ENCODE measurements around the gene OR52N4.
A peak's percentile ranks its signal among the peaks of the same experiment; 100 is the strongest.

OR52N4 gene

GRCh38 chr11:5727691-5728090 is 26.4 kb upstream of the OR52N4 start:
- no peak for DNase-seq (ENCODE audit: low spot score)
- no peak overlapping the region for H2BK5ac ChIP-seq (ENCODE audit: low read length)
- H3K4me3 ChIP-seq (ENCODE audit: low read length in 2 of 2): no peak overlapping the region
- no peak overlapping the region for H2BK12ac ChIP-seq (ENCODE audit: low read length)
- no peak overlapping the region for H3K27ac ChIP-seq (replicated peaks; ENCODE audit: low read length)
- no peak overlapping the region for H3K23ac ChIP-seq (ENCODE audit: low read depth, low read length, poor library complexity)
- H4K8ac ChIP-seq (ENCODE audit: low read depth, low read length): no peak overlapping the region
- no peak overlapping the region for H3K18ac ChIP-seq (ENCODE audit: low read length)
- no CpG with 5 or more reads among the region's 1 CpG for WGBS, 2 donors (ENCODE audit: extremely low coverage in 2 of 2, insufficient read length in 2 of 2, insufficient replicate concordance in 1 of 2)
- no peaks in the 10 kb centered on the region for H3K36me3 ChIP-seq (replicated peaks in 1 of 2; ENCODE audit: control insufficient read depth in 2 of 2, insufficient read depth in 2 of 2, low read length in 2 of 2)
- H2BK120ac ChIP-seq (ENCODE audit: low read depth, low read length): no peak overlapping the region
- H2BK15ac ChIP-seq (ENCODE audit: low read length): no peak overlapping the region
- H2AFZ ChIP-seq (ENCODE audit: low read length): no peak overlapping the region
- H3K9ac ChIP-seq (ENCODE audit: low read depth, low read length, poor library complexity): no peak overlapping the region
- no peak overlapping the region for H2AK5ac ChIP-seq (ENCODE audit: low read depth, low read length)
- H3K4ac ChIP-seq (ENCODE audit: low read length): no peak overlapping the region
- H3K14ac ChIP-seq (ENCODE audit: low read length): no peak overlapping the region
- no peak overlapping the region for H4K91ac ChIP-seq (ENCODE audit: low read depth, low read length, poor library complexity)
- H3K79me1 ChIP-seq (ENCODE audit: low read depth, low read length): no peaks in the 10 kb centered on the region
- no peak overlapping the region for H3K4me2 ChIP-seq (ENCODE audit: insufficient read depth, low read length, poor library complexity, severe bottlenecking)
- H3K4me1 ChIP-seq (ENCODE audit: control insufficient read depth in 2 of 2, insufficient read depth in 1 of 2, low read depth in 1 of 2, low read length in 2 of 2): no peaks in the 10 kb centered on the region
- H3K9me3 ChIP-seq (replicated peaks in 1 of 2; ENCODE audit: control insufficient read depth in 2 of 2, insufficient read depth in 1 of 2, low read depth in 1 of 2, low read length in 2 of 2): peaks cover 0 to 2% of the 10 kb centered on the region in 2 donors
- H3K27me3 ChIP-seq (ENCODE audit: control insufficient read depth in 3 of 3, insufficient read depth in 3 of 3, low read depth in 1 of 3, low read length in 3 of 3): peaks cover 0 to 5% (median 0%) of the 10 kb centered on the region in 3 experiments

GRCh38 chr11:5736396-5736795 is 17.6 kb upstream of the OR52N4 start, which contains the start of gene OR56B1:
Gene OR56B1, plus strand, starts transcription at chr11:5736448. Its CDS starts 69 bp downstream, at chr11:5736517.
- no peak within 1 kb of the TSS for H4K8ac ChIP-seq (ENCODE audit: low read depth, low read length)
- no peak within 1 kb of the TSS for H3K4ac ChIP-seq (ENCODE audit: low read length)
- no peak within 1 kb of the TSS for H4K91ac ChIP-seq (ENCODE audit: low read depth, low read length, poor library complexity)
- no peak within 1 kb of the TSS for H3K4me3 ChIP-seq (ENCODE audit: low read length in 2 of 2)
- no peaks in the 10 kb centered on the region for H3K9me3 ChIP-seq (replicated peaks in 1 of 2; ENCODE audit: control insufficient read depth in 2 of 2, insufficient read depth in 1 of 2, low read depth in 1 of 2, low read length in 2 of 2)
- no peaks in the 10 kb centered on the region for H3K79me1 ChIP-seq (ENCODE audit: low read depth, low read length)
- H3K27ac ChIP-seq (replicated peaks; ENCODE audit: low read length): no peak within 1 kb of the TSS
- no peak within 1 kb of the TSS for H2AK5ac ChIP-seq (ENCODE audit: low read depth, low read length)
- no peak within 1 kb of the TSS for H3K4me2 ChIP-seq (ENCODE audit: insufficient read depth, low read length, poor library complexity, severe bottlenecking)
- no peak within 1 kb of the TSS for H2BK12ac ChIP-seq (ENCODE audit: low read length)
- no peaks in the 10 kb centered on the region for H3K36me3 ChIP-seq (replicated peaks in 1 of 2; ENCODE audit: control insufficient read depth in 2 of 2, insufficient read depth in 2 of 2, low read length in 2 of 2)
- H3K27me3 ChIP-seq (ENCODE audit: control insufficient read depth in 3 of 3, insufficient read depth in 3 of 3, low read depth in 1 of 3, low read length in 3 of 3): peaks cover 0 to 5% (median 0%) of the 10 kb centered on the region in 3 experiments
- no peak within 1 kb of the TSS for H2BK15ac ChIP-seq (ENCODE audit: low read length)
- H3K4me1 ChIP-seq (ENCODE audit: control insufficient read depth in 2 of 2, insufficient read depth in 1 of 2, low read depth in 1 of 2, low read length in 2 of 2): peaks cover 0 to 6% of the 10 kb centered on the region in 2 donors
- no peak within 1 kb of the TSS for H3K18ac ChIP-seq (ENCODE audit: low read length)
- H2BK5ac ChIP-seq (ENCODE audit: low read length): no peak within 1 kb of the TSS
- no CpG with 5 or more reads among the region's 1 CpG for WGBS, 2 donors (ENCODE audit: extremely low coverage in 2 of 2, insufficient read length in 2 of 2, insufficient replicate concordance in 1 of 2)
- no peak within 1 kb of the TSS for H2BK120ac ChIP-seq (ENCODE audit: low read depth, low read length)
- no peak within 1 kb of the TSS for H3K9ac ChIP-seq (ENCODE audit: low read depth, low read length, poor library complexity)
- no peak within 1 kb of the TSS for H3K23ac ChIP-seq (ENCODE audit: low read depth, low read length, poor library complexity)
- H2AFZ ChIP-seq (ENCODE audit: low read length): no peak within 1 kb of the TSS
- H3K14ac ChIP-seq (ENCODE audit: low read length): no peak within 1 kb of the TSS
- no peak for DNase-seq (ENCODE audit: low spot score)

GRCh38 chr11:5737091-5737490 is 17.0 kb upstream of the OR52N4 start:
- Histone ChIP-seq H3K9me3 (replicated peaks in 1 of 2; ENCODE audit: control insufficient read depth in 2 of 2, insufficient read depth in 1 of 2, low read depth in 1 of 2, low read length in 2 of 2) (no peaks in the 10 kb centered on the region), H3K27ac (replicated peaks; ENCODE audit: low read length) (no peak overlapping the region), H2BK120ac (ENCODE audit: low read depth, low read length) (no peak overlapping the region), H3K4me1 (ENCODE audit: control insufficient read depth in 2 of 2, insufficient read depth in 1 of 2, low read depth in 1 of 2, low read length in 2 of 2) (peaks cover 0 to 6% of the 10 kb centered on the region in 2 donors), H2AK5ac (ENCODE audit: low read depth, low read length) (no peak overlapping the region), H3K14ac (ENCODE audit: low read length) (no peak overlapping the region), H3K27me3 (ENCODE audit: control insufficient read depth in 3 of 3, insufficient read depth in 3 of 3, low read depth in 1 of 3, low read length in 3 of 3) (peaks cover 0 to 3% (median 0%) of the 10 kb centered on the region in 3 experiments), H4K91ac (ENCODE audit: low read depth, low read length, poor library complexity) (no peak overlapping the region), H2AFZ (ENCODE audit: low read length) (no peak overlapping the region), H2BK15ac (ENCODE audit: low read length) (no peak overlapping the region), H3K4me2 (ENCODE audit: insufficient read depth, low read length, poor library complexity, severe bottlenecking) (no peak overlapping the region), H2BK12ac (ENCODE audit: low read length) (no peak overlapping the region), H3K9ac (ENCODE audit: low read depth, low read length, poor library complexity) (no peak overlapping the region), H3K36me3 (replicated peaks in 1 of 2; ENCODE audit: control insufficient read depth in 2 of 2, insufficient read depth in 2 of 2, low read length in 2 of 2) (no peaks in the 10 kb centered on the region), H3K79me1 (ENCODE audit: low read depth, low read length) (no peaks in the 10 kb centered on the region), H3K18ac (ENCODE audit: low read length) (no peak overlapping the region), H2BK5ac (ENCODE audit: low read length) (no peak overlapping the region), H3K4me3 (ENCODE audit: low read length in 2 of 2) (no peak overlapping the region), H4K8ac (ENCODE audit: low read depth, low read length) (no peak overlapping the region), H3K23ac (ENCODE audit: low read depth, low read length, poor library complexity) (no peak overlapping the region), H3K4ac (ENCODE audit: low read length) (no peak overlapping the region)
- DNase-seq (ENCODE audit: low spot score): no peak

- H3K4ac ChIP-seq (ENCODE audit: low read length): no peak overlapping the region
- H4K91ac ChIP-seq (ENCODE audit: low read depth, low read length, poor library complexity): no peak overlapping the region
- H2BK5ac ChIP-seq (ENCODE audit: low read length): no peak overlapping the region
- no peak overlapping the region for H3K4me3 ChIP-seq (ENCODE audit: low read length in 2 of 2)
- no CpG with 5 or more reads among the region's 6 CpGs for WGBS, 2 donors (ENCODE audit: extremely low coverage in 2 of 2, insufficient read length in 2 of 2, insufficient replicate concordance in 1 of 2)
- H3K14ac ChIP-seq (ENCODE audit: low read length): no peak overlapping the region
- no peak overlapping the region for H3K27ac ChIP-seq (replicated peaks; ENCODE audit: low read length)
- no peaks in the 10 kb centered on the region for H3K36me3 ChIP-seq (replicated peaks in 1 of 2; ENCODE audit: control insufficient read depth in 2 of 2, insufficient read depth in 2 of 2, low read length in 2 of 2)
- no peak for DNase-seq (ENCODE audit: low spot score)
- H3K4me1 ChIP-seq (ENCODE audit: control insufficient read depth in 2 of 2, insufficient read depth in 1 of 2, low read depth in 1 of 2, low read length in 2 of 2): peaks cover 0 to 6% of the 10 kb centered on the region in 2 donors
- no peak overlapping the region for H3K23ac ChIP-seq (ENCODE audit: low read depth, low read length, poor library complexity)
- H3K4me2 ChIP-seq (ENCODE audit: insufficient read depth, low read length, poor library complexity, severe bottlenecking): no peak overlapping the region
- H2AK5ac ChIP-seq (ENCODE audit: low read depth, low read length): no peak overlapping the region
- H3K79me1 ChIP-seq (ENCODE audit: low read depth, low read length): no peaks in the 10 kb centered on the region
- H4K8ac ChIP-seq (ENCODE audit: low read depth, low read length): no peak overlapping the region
- no peak overlapping the region for H3K9ac ChIP-seq (ENCODE audit: low read depth, low read length, poor library complexity)
- H2BK15ac ChIP-seq (ENCODE audit: low read length): no peak overlapping the region
- H2BK120ac ChIP-seq (ENCODE audit: low read depth, low read length): no peak overlapping the region
- no peak overlapping the region for H3K18ac ChIP-seq (ENCODE audit: low read length)
- H3K9me3 ChIP-seq (replicated peaks in 1 of 2; ENCODE audit: control insufficient read depth in 2 of 2, insufficient read depth in 1 of 2, low read depth in 1 of 2, low read length in 2 of 2): no peaks in the 10 kb centered on the region
- no peaks in the 10 kb centered on the region for H3K27me3 ChIP-seq (ENCODE audit: control insufficient read depth in 3 of 3, insufficient read depth in 3 of 3, low read depth in 1 of 3, low read length in 3 of 3)
- peak overlapping the region; percentile 34 for H2AFZ ChIP-seq (ENCODE audit: low read length)
- H2BK12ac ChIP-seq (ENCODE audit: low read length): no peak overlapping the region
Observed at GRCh38 chr11:5737670-5738392, 16.2 kb upstream of the OR52N4 start.

Data from neuronal stem cell (in vitro differentiated cells).